ENCODE data around the gene NEB. TPM values are rescaled to one million over a fixed set of nuclear protein-coding genes. Genes with fewer than 3 reads are reported as not detected.

NEB gene
- total and polyA plus RNA-seq, 10 donors = 0.96 to 6.2 (median 2.4) TPM

DNA sequence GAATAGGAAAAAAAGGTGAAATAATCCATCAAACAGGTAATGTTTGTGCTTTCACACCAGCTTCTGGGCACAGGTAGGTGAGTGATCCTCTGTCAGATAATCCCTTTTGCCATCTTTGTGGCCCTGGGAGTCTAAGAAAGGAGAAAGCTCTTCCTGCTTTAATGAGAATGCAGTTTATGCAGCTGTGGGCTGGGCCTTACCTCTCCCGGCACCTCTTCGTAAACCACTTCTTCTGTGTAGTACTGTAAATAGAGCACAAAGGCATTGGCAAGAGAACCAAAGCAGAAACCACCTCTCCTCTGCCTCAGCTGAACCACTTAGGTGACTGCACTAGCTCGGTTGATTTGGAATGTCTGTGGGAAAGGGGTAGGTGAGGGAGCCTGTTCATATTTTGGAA is 4.9 kb downstream of the NEB start:
- H3K4me3 ChIP-seq = no peak overlapping the region

DNA sequence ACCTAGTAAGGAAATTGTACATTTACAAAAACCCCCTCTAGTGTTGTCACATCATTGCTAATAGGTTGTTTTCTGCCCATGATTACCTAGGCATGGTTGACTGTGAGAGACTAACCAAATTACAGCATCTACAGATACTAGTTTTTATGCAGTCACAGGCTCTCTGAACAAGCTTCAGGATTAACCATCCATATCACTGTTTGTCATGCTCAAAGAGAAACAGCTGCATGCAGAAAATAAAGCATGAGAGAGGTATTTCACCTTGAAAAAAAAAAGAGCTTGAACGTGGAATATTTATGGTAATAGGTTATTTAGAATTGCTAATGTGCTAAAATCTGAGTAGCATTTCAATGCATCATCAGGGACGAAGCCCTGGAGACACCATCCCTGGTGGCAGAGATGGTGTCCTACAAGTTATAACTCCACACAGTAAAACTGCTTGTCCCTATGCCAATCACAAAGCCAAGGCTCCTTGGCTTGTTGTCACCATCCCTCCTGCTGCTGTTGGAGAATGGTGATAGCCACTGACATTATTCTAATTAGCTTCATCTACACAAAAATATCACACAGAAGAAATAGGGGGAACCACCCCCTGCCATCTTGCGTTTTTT is 5.4 kb downstream of the NEB start:
- no peak for DNase-seq
- H3K27ac ChIP-seq = peak overlapping the region in 1 of 8 donors; percentile 45
- intact Hi-C loops (cut with DNase I; ENCODE audit: low total_unique reads) = no loop called here
- H3K4me3 ChIP-seq = no peak overlapping the region
- TF ChIP-seq POLR2AphosphoS5 (IDR thresholded peaks at IDR 0.05) (no peak), POLR2A (IDR thresholded peaks at IDR 0.05) (no peak)
- TF ChIP-seq, protein P1, sequence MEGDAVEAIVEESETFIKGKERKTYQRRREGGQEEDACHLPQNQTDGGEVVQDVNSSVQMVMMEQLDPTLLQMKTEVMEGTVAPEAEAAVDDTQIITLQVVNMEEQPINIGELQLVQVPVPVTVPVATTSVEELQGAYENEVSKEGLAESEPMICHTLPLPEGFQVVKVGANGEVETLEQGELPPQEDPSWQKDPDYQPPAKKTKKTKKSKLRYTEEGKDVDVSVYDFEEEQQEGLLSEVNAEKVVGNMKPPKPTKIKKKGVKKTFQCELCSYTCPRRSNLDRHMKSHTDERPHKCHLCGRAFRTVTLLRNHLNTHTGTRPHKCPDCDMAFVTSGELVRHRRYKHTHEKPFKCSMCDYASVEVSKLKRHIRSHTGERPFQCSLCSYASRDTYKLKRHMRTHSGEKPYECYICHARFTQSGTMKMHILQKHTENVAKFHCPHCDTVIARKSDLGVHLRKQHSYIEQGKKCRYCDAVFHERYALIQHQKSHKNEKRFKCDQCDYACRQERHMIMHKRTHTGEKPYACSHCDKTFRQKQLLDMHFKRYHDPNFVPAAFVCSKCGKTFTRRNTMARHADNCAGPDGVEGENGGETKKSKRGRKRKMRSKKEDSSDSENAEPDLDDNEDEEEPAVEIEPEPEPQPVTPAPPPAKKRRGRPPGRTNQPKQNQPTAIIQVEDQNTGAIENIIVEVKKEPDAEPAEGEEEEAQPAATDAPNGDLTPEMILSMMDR (IDR thresholded peaks at IDR 0.05 in 8 of 11, conservative IDR thresholded peaks at IDR 0.05 in 3 of 11) = no peak
- H3K36me3 ChIP-seq = no peaks in the 10 kb centered on the region
- WGBS, 5 donors = 71 to 82% (median 76%) methylated on average over 3 of the region's 3 CpGs
- peaks cover 0 to 23% (median 0%) of the 10 kb centered on the region in 6 donors for H3K4me1 ChIP-seq
- H3K27me3 ChIP-seq (replicated peaks in 1 of 7) = no peaks in the 10 kb centered on the region
- no peaks in the 10 kb centered on the region for H3K9me3 ChIP-seq

More for the DNA sequence above, 4.9 kb downstream of the NEB start:
- Histone ChIP-seq H3K27ac (peak overlapping the region in 1 of 8 donors; percentile 45), H3K36me3 (no peaks in the 10 kb centered on the region), H3K4me1 (peaks cover 0 to 23% (median 0%) of the 10 kb centered on the region in 6 donors), H3K9me3 (no peaks in the 10 kb centered on the region), H3K27me3 (replicated peaks in 1 of 7) (no peaks in the 10 kb centered on the region)
- DNase-seq = no peak
- WGBS, 5 donors = 70 to 89% (median 81%) methylated on average over 3 of the region's 3 CpGs
- intact Hi-C loops (cut with DNase I; ENCODE audit: low total_unique reads) = no loop called here
- TF ChIP-seq, protein P1 (IDR thresholded peaks at IDR 0.05 in 8 of 11, conservative IDR thresholded peaks at IDR 0.05 in 3 of 11) = no peak
- TF ChIP-seq POLR2A (IDR thresholded peaks at IDR 0.05) (no peak), POLR2AphosphoS5 (IDR thresholded peaks at IDR 0.05) (no peak)

DNA sequence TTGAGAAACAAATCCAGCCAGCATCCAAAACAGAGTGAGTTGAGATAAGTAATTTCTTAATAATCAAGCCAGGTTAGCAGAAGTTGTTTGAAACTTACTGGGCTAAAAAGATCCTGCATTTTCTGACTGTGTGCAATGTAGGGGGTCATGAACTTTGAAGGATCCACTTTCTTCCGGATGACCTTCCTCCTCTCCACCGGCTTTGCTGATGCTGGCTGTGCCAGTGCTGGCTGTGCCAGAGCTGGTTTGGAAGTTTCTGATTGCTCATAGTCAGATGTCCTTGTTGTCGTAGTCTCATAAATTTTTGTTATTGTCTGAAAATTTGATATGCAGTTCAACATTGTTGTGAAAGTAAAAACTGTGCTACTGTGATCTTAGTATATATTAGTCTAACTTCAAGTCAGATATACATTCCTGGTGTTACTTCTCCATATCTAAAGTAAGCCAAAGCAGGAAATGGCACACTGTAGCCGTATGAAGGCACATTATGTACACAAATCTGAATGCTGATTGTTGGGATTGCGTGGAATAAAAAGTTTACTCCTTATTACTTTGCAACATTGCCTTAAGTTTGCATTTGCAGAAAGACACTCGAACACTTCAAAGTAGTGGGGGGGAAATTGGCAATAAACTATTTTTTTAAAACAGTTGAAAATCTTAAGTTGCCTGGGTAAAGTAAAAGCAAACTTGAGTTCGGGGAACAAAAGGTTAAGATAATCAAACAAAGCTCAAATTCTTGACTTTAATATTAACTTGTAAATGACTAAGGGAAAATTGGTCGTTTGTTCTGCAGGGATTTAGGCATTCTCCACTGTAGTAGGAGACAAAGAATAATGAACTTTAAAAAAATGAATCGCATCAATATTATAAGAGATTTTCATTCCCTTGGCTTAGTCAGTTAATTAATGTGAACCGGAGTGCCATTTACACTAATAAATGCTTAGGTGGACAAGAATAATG is 6.4 kb downstream of the NEB start:
- Histone ChIP-seq H3K9me3 (no peaks in the 10 kb centered on the region), H3K4me3 (no peak overlapping the region), H3K27me3 (replicated peaks in 1 of 7) (no peaks in the 10 kb centered on the region), H3K4me1 (peaks cover 0 to 23% (median 0%) of the 10 kb centered on the region in 6 donors), H3K27ac (no peak overlapping the region), H3K36me3 (no peaks in the 10 kb centered on the region)
- no peak for DNase-seq
- intact Hi-C loops (cut with DNase I; ENCODE audit: low total_unique reads) = no loop called here
- TF ChIP-seq POLR2AphosphoS5 (IDR thresholded peaks at IDR 0.05) (no peak), POLR2A (IDR thresholded peaks at IDR 0.05) (no peak)
- TF ChIP-seq, protein P1 (IDR thresholded peaks at IDR 0.05 in 8 of 11, conservative IDR thresholded peaks at IDR 0.05 in 3 of 11) = no peak
- WGBS, 5 donors = 68 to 86% (median 81%) methylated on average over 10 of the region's 10 CpGs

DNA sequence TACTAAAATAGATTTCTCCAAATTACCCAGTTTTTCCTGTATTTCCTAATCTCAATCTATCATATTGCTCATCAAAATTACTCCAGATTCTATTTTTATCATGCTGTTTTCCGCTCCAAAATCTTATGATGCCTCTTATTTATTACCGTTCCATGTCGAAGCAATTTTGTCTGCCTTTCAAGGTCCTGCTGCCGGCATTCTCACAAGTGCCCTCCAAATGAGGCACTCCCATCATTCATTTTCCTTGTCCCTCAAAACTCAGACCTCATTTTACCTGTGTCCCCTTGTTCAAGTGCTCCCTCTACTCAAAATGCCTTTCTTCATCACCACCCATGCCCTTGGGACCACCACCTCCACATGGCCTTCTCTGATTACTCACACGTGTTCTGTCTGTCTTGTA is 13.1 kb downstream of the NEB start:
- TF ChIP-seq, protein P1 (IDR thresholded peaks at IDR 0.05 in 8 of 11, conservative IDR thresholded peaks at IDR 0.05 in 3 of 11) = no peak
- TF ChIP-seq POLR2A (IDR thresholded peaks at IDR 0.05) (no peak), POLR2AphosphoS5 (IDR thresholded peaks at IDR 0.05) (no peak)
- Histone ChIP-seq H3K4me3 (no peak overlapping the region), H3K27me3 (replicated peaks in 1 of 7) (no peaks in the 10 kb centered on the region), H3K4me1 (no peaks in the 10 kb centered on the region), H3K9me3 (no peaks in the 10 kb centered on the region), H3K27ac (no peak overlapping the region), H3K36me3 (no peaks in the 10 kb centered on the region)
- no peak for DNase-seq
- WGBS, 5 donors = 84 to 91% (median 87%) methylated on average over 5 of the region's 5 CpGs
- intact Hi-C loops (cut with DNase I; ENCODE audit: low total_unique reads) = no loop called here

All from spleen (tissue), 11 donors.